Rectal smooth muscle tissue (tissue), 1 donor: ENCODE results near the gene SIX3.

ENCODE experiments used
- H3K27ac ChIP-seq: one replicate; pipeline ENCODE4 v1.7.0; 2013; ENCODE audit warnings: low read depth, low read length, inconsistent platforms
- H3K27me3 ChIP-seq: one replicate; pipeline ENCODE4 v1.7.0; 2013; ENCODE audit warnings: low read length; ENCODE audit not compliant: control insufficient read depth, insufficient read depth
- H3K36me3 ChIP-seq: one replicate; pipeline ENCODE4 v1.7.0; 2013; ENCODE audit warnings: low read length; ENCODE audit not compliant: control insufficient read depth, insufficient read depth
- H3K4me1 ChIP-seq: one replicate; pipeline ENCODE4 v1.7.0; 2013; ENCODE audit warnings: low read length; ENCODE audit not compliant: control insufficient read depth, insufficient read depth
- H3K4me3 ChIP-seq: one replicate; pipeline ENCODE4 v1.7.0; 2013; ENCODE audit warnings: low read length
- H3K9ac ChIP-seq: one replicate; pipeline ENCODE4 v1.7.0; 2013; ENCODE audit warnings: low read length

The SIX3 gene

DNA sequence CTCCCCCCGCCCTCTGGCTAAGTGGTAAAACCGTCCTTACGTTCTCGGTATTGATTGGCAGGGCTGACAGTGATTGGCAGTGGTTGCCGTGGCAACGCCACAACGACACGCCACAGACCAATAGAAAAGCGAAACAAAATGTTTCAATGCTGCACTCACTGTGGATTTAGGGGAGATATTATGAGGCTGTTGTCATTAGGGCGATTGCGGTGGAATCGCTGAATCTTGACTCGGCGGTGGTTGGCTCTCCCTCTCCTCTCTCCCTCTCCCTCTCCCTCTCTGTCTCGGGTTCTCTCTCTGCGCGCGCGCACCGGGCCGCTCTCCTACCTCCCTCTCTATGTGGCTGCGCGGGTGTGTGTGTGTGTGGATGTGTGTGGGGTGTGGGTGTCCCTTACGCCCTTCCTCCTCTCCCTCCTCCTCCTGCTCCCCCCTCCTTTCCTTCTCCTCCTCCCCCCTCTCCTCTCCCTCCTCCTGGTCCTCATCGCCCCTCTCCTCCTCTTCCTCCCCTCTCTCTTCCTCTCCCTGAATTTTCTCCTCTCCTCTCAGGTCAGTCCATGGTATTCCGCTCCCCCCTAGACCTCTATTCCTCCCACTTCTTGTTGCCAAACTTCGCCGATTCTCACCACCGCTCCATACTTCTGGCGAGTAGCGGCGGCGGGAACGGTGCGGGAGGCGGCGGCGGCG, at the start of gene SIX3:
TSS of gene SIX3 (plus strand) at position 152 of the 684 bp plus-strand sequence. CDS start at position 555, 403 bp downstream.
- H3K27ac ChIP-seq, result no peak within 1 kb of the TSS
- H3K36me3 ChIP-seq, result no peaks in the 10 kb centered on the region
- H3K4me3 ChIP-seq, result peak within 1 kb of the TSS; percentile 60
- H3K9ac ChIP-seq, result no peak within 1 kb of the TSS
- peaks cover 53% of the 10 kb centered on the region for H3K27me3 ChIP-seq
- no peaks in the 10 kb centered on the region for H3K4me1 ChIP-seq

DNA sequence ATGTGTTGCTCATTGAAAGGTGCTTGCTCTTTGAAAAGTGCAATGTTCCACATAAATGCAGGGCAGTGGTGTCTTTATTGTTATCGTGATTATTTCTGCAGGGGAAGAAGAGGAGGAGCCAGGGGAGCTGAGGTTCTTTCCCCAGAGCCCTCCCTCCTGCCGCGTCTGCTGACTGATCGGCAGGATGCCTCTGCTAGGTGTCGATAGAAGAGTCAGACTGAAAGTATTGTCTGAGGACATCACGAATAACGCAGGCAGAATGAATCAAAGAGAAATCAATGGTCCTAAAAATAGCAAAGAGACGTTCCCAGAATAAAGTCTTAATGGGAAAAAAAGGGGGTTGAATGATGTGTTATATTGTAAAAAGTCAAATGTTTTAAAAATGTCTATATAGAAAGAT, 47.4 kb upstream of the SIX3 start:
- H3K27me3 ChIP-seq, result no peaks in the 10 kb centered on the region
- H3K36me3 ChIP-seq, result no peaks in the 10 kb centered on the region
- no peak overlapping the region for H3K4me3 ChIP-seq
- no peak overlapping the region for H3K9ac ChIP-seq
- H3K4me1 ChIP-seq, result no peaks in the 10 kb centered on the region
- H3K27ac ChIP-seq, result no peak overlapping the region

DNA sequence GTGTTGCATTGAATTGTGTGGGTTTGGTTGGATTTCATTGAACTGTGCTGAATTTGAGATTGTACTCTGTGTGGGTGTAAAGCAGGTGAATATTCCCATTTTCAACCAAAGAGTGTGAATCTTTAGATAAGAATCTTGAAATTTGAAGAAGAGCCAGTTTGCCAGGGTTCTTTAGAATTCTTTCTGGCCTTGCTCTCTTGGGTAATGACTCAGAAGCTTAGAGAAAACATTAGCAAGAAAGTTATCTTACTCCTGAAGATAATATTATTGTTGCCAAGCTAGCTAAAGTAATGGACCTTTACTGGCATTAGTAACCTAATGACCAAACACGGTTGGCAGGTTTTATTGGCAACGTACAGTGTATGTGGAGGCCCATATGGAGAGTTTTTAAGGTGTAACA, 46.4 kb upstream of the SIX3 start:
- no peaks in the 10 kb centered on the region for H3K27me3 ChIP-seq
- no peak overlapping the region for H3K27ac ChIP-seq
- no peaks in the 10 kb centered on the region for H3K36me3 ChIP-seq
- no peak overlapping the region for H3K4me3 ChIP-seq
- H3K4me1 ChIP-seq, result no peaks in the 10 kb centered on the region
- H3K9ac ChIP-seq, result no peak overlapping the region

GRCh38 chr2:44897406-44897805, 44.1 kb upstream of the SIX3 start:
- Histone ChIP-seq H3K36me3 (no peaks in the 10 kb centered on the region), H3K4me1 (no peaks in the 10 kb centered on the region), H3K4me3 (no peak overlapping the region), H3K9ac (no peak overlapping the region), H3K27me3 (no peaks in the 10 kb centered on the region), H3K27ac (no peak overlapping the region)

DNA sequence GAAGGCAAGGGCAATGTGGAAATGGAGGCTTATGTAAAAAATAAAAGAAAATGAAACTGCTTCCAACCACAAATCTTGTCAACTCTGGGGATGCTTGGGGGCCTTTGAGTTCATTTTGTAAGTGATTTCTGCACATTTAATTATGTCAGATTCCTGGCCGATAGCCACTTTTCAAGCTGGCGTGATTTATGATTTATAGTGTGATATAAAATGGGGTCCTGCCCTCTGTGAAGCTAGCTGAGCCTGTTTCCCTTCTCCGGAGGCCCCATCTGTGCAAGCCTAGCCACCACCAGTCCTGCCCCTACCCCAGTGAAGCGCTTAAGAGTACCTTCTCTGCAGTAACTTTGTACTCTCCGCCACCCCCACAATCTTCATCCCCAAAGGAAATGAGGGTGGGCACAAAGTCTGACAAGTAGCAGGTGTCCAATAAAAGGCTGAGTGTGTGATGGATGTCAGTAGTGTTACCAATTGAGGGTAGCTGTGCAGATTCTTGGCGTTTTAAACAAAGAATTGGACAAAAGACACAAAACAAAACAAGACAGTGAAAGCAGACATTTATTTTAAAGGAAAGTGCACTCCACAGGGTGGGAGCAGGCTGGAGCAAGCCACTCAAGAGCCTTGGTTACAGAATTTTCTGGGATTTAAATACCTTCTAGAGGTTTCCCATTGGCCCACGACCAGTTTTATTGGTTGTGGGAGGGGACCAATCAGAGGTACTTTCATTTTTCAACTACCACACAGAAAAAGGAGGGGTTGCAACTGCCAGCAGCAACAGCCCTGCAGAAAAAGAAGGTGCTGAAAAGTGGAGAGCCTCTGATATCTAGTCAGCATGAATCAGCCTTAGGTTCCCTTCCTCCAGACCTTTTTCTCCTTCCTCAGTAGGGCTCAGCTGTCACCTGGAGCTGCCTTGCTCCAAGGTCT, 39.0 kb upstream of the SIX3 start:
- H3K27me3 ChIP-seq, result no peaks in the 10 kb centered on the region
- no peak overlapping the region for H3K9ac ChIP-seq
- H3K4me1 ChIP-seq, result no peaks in the 10 kb centered on the region
- H3K36me3 ChIP-seq, result no peaks in the 10 kb centered on the region
- no peak overlapping the region for H3K27ac ChIP-seq
- H3K4me3 ChIP-seq, result no peak overlapping the region

DNA sequence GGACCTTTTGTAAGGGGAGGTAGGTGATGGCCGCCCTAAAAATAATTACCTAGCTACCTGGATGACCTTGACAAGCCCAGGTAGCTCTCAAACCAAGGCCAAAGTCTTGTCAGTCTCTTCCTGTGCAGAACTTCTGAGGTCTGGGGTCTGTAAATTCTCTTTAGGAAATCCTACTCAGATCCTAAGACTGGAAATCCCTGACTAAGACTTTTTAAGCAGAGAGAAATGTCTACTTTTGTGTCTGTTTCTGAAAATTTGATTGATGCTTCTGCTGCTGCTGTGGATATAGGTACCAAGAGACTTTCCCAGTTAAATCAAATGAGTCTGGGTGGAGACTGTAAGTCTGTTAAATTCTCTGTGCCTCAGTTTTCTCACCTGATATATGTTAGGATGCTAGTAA, 36.9 kb upstream of the SIX3 start:
- no peak overlapping the region for H3K27ac ChIP-seq
- no peaks in the 10 kb centered on the region for H3K36me3 ChIP-seq
- no peak overlapping the region for H3K4me3 ChIP-seq
- no peaks in the 10 kb centered on the region for H3K27me3 ChIP-seq
- H3K4me1 ChIP-seq, result no peaks in the 10 kb centered on the region
- H3K9ac ChIP-seq, result no peak overlapping the region

GRCh38 chr2:44906972-44907371, 34.5 kb upstream of the SIX3 start:
- Histone ChIP-seq H3K4me1 (no peaks in the 10 kb centered on the region), H3K27me3 (no peaks in the 10 kb centered on the region)

GRCh38 chr2:44909831-44910230, 31.7 kb upstream of the SIX3 start:
- H3K27ac ChIP-seq, result no peak overlapping the region
- H3K9ac ChIP-seq, result no peak overlapping the region
- H3K27me3 ChIP-seq, result no peaks in the 10 kb centered on the region

More at GRCh38 chr2:44906972-44907371, 34.5 kb upstream of the SIX3 start:
- Histone ChIP-seq H3K27ac (no peak overlapping the region), H3K4me3 (no peak overlapping the region), H3K36me3 (no peaks in the 10 kb centered on the region), H3K9ac (no peak overlapping the region)

DNA sequence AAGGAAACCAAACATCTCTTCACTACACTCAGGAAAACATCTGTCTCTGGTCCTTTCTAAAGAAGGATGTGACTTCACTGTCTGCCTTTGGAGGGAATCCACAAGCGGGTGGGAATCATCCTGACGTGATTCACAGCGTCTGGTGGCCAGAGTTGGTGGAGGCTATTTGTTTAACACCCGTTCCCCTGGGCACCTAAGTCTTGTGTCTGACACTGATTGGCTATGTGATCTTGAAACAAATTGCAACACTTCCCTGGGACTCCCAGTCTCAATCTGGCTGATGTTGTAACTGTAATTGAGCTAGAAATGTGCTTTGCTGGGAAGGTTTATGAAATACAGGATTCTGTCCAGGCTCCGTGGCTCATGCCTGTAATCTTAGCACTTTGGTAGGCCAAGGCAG, 28.8 kb upstream of the SIX3 start:
- H3K36me3 ChIP-seq, result no peaks in the 10 kb centered on the region
- no peak overlapping the region for H3K9ac ChIP-seq
- H3K27me3 ChIP-seq, result no peaks in the 10 kb centered on the region
- H3K27ac ChIP-seq, result no peak overlapping the region
- H3K4me3 ChIP-seq, result no peak overlapping the region
- no peaks in the 10 kb centered on the region for H3K4me1 ChIP-seq

More at GRCh38 chr2:44909831-44910230, 31.7 kb upstream of the SIX3 start:
- Histone ChIP-seq H3K4me1 (no peaks in the 10 kb centered on the region), H3K36me3 (no peaks in the 10 kb centered on the region), H3K4me3 (no peak overlapping the region)

DNA sequence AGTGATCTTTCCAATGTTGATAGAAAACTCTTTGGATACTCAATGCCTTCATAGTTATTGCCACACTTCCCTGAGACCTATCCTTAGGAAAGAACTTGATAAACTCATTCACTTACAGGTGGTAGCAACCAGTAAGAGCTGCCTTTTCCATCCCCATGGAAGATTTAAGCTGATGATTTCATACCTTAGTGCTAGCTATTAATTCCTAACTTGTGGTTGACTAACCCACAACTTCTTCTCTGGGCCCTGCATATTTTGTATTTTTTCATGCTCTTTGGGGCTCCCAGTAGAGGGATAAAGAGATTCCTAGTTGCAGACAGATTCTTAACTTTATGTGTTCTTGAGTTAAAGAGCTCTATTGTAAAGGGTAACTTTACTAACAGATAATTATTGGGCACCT, 25.2 kb upstream of the SIX3 start:
- H3K27me3 ChIP-seq, result no peaks in the 10 kb centered on the region
- H3K4me3 ChIP-seq, result no peak overlapping the region
- H3K27ac ChIP-seq, result no peak overlapping the region

DNA sequence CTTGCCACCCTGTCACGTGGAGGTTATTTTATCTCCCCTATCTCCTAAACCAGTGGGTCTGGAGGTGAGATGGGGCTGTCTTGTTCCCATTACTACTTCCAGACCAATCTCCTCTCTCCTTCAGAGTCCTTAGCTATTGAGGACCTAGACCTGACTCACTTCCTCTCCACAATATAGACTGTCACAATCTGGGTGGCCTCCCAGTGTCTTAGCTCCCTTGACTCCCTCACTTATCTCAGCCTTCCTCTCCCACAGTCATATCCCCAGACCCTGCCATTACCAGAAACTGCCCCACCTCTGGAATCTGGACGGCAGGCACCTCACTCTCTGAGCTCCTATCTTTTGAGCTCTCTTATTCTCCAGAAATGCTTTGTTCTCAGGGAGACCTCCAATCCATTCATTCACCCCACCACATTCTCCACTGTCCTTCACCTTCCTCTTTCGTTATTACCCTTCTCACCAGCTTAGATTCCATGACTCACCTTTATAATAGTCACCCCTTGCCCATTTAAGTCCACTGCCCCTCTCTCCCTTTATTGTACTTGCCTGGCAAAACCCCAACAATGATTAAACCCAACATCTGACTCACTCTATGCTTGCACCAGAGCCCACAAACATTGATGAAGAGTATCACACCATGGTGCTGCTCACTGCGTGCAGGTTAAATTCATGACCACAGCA, 23.3 kb upstream of the SIX3 start:
- H3K9ac ChIP-seq, result no peak overlapping the region
- H3K36me3 ChIP-seq, result no peaks in the 10 kb centered on the region
- no peak overlapping the region for H3K27ac ChIP-seq
- no peak overlapping the region for H3K4me3 ChIP-seq
- peaks cover 3% of the 10 kb centered on the region for H3K27me3 ChIP-seq
- no peaks in the 10 kb centered on the region for H3K4me1 ChIP-seq

More for the DNA sequence above, 25.2 kb upstream of the SIX3 start:
- no peak overlapping the region for H3K9ac ChIP-seq
- H3K36me3 ChIP-seq, result no peaks in the 10 kb centered on the region
- no peaks in the 10 kb centered on the region for H3K4me1 ChIP-seq

- Histone ChIP-seq H3K9ac (no peak overlapping the region), H3K27ac (no peak overlapping the region), H3K4me1 (no peaks in the 10 kb centered on the region), H3K4me3 (no peak overlapping the region), H3K36me3 (no peaks in the 10 kb centered on the region), H3K27me3 (peaks cover 5% of the 10 kb centered on the region)
Measured at GRCh38 chr2:44920751-44921150, 20.8 kb upstream of the SIX3 start.
